HepG2 (cell line): ENCODE measurements around the gene EPS8. TPM values are rescaled to one million over a fixed set of nuclear protein-coding genes. Genes with fewer than 3 reads are reported as not detected.
A peak's percentile ranks its signal among the peaks of the same experiment; 100 is the strongest.

Experiments used
- BCL6 ChIP-seq: IDR thresholded peaks from 2 replicates; pipeline ENCODE4 v1.6.1; 2016; ENCODE audit warnings: missing genetic modification reagents, missing compliant biosample characterization
- ELF3 ChIP-seq: IDR thresholded peaks from 2 replicates; pipeline ENCODE4 v1.6.1; 2016; ENCODE audit warnings: missing genetic modification reagents, missing compliant biosample characterization
- FOXK2 ChIP-seq: fragments of 450-650 bp; IDR thresholded peaks from 2 replicates; pipeline ENCODE4 v1.6.1; 2016
- HIVEP1 ChIP-seq: sonication (generic); formaldehyde crosslinking; IDR thresholded peaks from 2 replicates; pipeline ENCODE4 v1.4.0; 2020; ENCODE audit warnings: mild to moderate bottlenecking, missing genetic modification reagents
- HMG20A ChIP-seq: IDR thresholded peaks from 2 replicates; pipeline ENCODE4 v1.6.1; 2016; ENCODE audit warnings: borderline replicate concordance
- MBD4 ChIP-seq: IDR thresholded peaks from 2 replicates; pipeline ENCODE4 v1.6.1; 2012; ENCODE audit warnings: low read length, inconsistent platforms, borderline replicate concordance
- PHF20 ChIP-seq: sonication (generic); formaldehyde crosslinking; IDR thresholded peaks from 2 replicates; pipeline ENCODE4 v1.5.0; 2020; ENCODE audit warnings: mild to moderate bottlenecking, missing genetic modification reagents
- RBM22 ChIP-seq: fragments of 200-400 bp; formaldehyde crosslinking; optimal IDR thresholded peaks from 2 replicates; pipeline ENCODE3; 2017; ENCODE audit warnings: mild to moderate bottlenecking, low read length, moderate library complexity
- RXRB ChIP-seq: IDR thresholded peaks from 2 replicates; pipeline ENCODE4 v1.6.1; 2016; ENCODE audit warnings: borderline replicate concordance, missing genetic modification reagents, missing compliant biosample characterization
- SIX1 ChIP-seq: sonication (generic); formaldehyde crosslinking; IDR thresholded peaks from 2 replicates; pipeline ENCODE4 v1.4.0; 2020; ENCODE audit warnings: missing genetic modification reagents, borderline replicate concordance
- SMARCE1 ChIP-seq: fragments of 450-650 bp; IDR thresholded peaks from 2 replicates; pipeline ENCODE4 v1.6.1; 2017; ENCODE audit warnings: borderline replicate concordance
- TOPORS ChIP-seq: sonication (generic); formaldehyde crosslinking; IDR thresholded peaks from 2 replicates; pipeline ENCODE4 v1.8.0; 2023; ENCODE audit warnings: mild to moderate bottlenecking, missing genetic modification reagents
- ZBTB1 ChIP-seq: sonication (generic); formaldehyde crosslinking; IDR thresholded peaks from 2 replicates; pipeline ENCODE4 v1.4.0; 2020; ENCODE audit warnings: missing genetic modification reagents, borderline replicate concordance
- ZFP82 ChIP-seq: sonication (generic); formaldehyde crosslinking; IDR thresholded peaks from 2 replicates; pipeline ENCODE4 v1.5.1; 2020; ENCODE audit warnings: mild to moderate bottlenecking, missing genetic modification reagents, borderline replicate concordance
- ZNF224 ChIP-seq: sonication (generic); formaldehyde crosslinking; IDR thresholded peaks from 2 replicates; pipeline ENCODE4 v1.5.0; 2020; ENCODE audit warnings: mild to moderate bottlenecking, missing genetic modification reagents
- ZNF260 ChIP-seq: sonication (generic); formaldehyde crosslinking; IDR thresholded peaks from 2 replicates; pipeline ENCODE4 v1.4.0; 2020; ENCODE audit warnings: missing genetic modification reagents, low read depth, mild to moderate bottlenecking, borderline replicate concordance
- ZNF329 ChIP-seq: sonication (generic); formaldehyde crosslinking; IDR thresholded peaks from 2 replicates; pipeline ENCODE4 v1.9.0; 2021; ENCODE audit warnings: low read depth, mild to moderate bottlenecking, missing genetic modification reagents
- ZNF615 ChIP-seq: sonication (generic); formaldehyde crosslinking; IDR thresholded peaks from 2 replicates; pipeline ENCODE4 v1.5.0; 2020; ENCODE audit warnings: mild to moderate bottlenecking, missing genetic modification reagents, borderline replicate concordance
- ZSCAN25 ChIP-seq: sonication (generic); formaldehyde crosslinking; IDR thresholded peaks from 2 replicates; pipeline ENCODE4 v1.8.0; 2022; ENCODE audit warnings: mild to moderate bottlenecking, missing genetic modification reagents
- polyA plus RNA-seq, 8 experiments: library from polyadenylated mRNA; depleted of rRNA in 3 of 8; stranded (reverse) in 7 of 8; unstranded in 1 of 8; fragments of >200 nt; fragmentation: Illumina TruSeq in 4 of 8; extraction: Trizol in 4 of 8; gene quantifications; 2 replicates each; pipeline versions ENCODE4 v1.2.1 to v1.2.3, GENCODE V29; 2011 to 2016; ENCODE audit warnings: low read depth in 4 of 8, missing spikeins in 1 of 8, mixed read lengths in 1 of 8; ENCODE audit not compliant: insufficient read depth in 1 of 8
- total RNA-seq, 5 experiments: library from RNA; depleted of rRNA; stranded (reverse); fragments of >200 nt; fragmentation: Illumina TruSeq; extraction: Trizol; gene quantifications; 2 replicates each; pipeline ENCODE4 v1.2.3, GENCODE V29; 2016; ENCODE audit warnings: low read depth in 1 of 5
- TF ChIP-seq, protein P1 (sequence below): sonication (generic); formaldehyde crosslinking; IDR thresholded peaks from 2 replicates; pipeline ENCODE4 v1.5.0; 2020; ENCODE audit warnings: missing genetic modification reagents
- TF ChIP-seq, protein P2 (sequence below): sonication (generic); formaldehyde crosslinking; conservative IDR thresholded peaks from 2 replicates; pipeline ENCODE4 v1.8.0; 2022; ENCODE audit warnings: low read depth, missing genetic modification reagents
- TF ChIP-seq, protein P3 (sequence below): sonication (generic); formaldehyde crosslinking; IDR thresholded peaks from 2 replicates; pipeline ENCODE4 v1.5.0; 2020; ENCODE audit warnings: mild to moderate bottlenecking, missing genetic modification reagents
- TF ChIP-seq, protein P4 (sequence below): IDR thresholded peaks from 2 replicates; pipeline ENCODE4 v1.6.1; 2016
- TF ChIP-seq, protein P5 (sequence below): IDR thresholded peaks from 2 replicates; pipeline ENCODE4 v1.6.1; 2018; ENCODE audit warnings: missing genetic modification reagents, mild to moderate bottlenecking, missing compliant biosample characterization

Gene EPS8
- total and polyA plus RNA-seq, 2 of the 13 experiments (the other 11 are each of a cell fraction or from before 2014, with no cell fraction given): 37.1 to 43.4 TPM

DNA sequence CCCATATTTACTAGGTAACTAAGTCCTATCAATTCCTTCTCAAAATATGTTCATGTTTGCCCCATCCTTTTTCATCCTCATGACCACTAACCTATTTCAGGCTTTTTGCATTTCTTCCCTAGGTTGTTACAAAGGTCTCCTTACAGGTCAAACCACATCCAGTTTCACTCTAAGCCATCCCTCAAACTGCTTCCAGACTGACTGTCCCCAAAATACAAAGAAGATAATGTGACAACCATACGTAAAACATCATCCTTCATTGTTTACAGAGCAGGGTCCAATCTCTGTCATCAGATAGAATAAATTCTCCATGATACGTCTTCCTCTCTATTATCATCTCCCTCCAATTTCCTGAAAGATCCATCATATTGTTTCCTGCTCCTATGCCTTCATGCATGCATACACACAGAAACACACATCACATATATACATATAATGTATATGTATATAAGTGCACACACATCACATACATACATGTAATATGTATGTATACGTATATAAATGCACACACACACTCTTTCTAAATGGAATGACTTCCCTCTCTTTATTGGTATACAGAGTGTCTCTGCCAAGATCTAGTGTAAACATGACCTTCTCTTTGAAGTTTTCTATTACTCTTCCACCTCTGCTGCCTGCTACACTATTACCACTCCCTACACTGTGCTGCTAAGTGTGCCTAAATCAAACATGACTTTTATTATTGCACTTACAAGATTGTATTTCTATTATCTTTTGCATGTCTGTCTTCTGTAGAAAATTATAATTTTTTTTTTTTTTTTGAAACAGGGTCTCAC, 30.7 kb upstream of the EPS8 start (continued):
- TF ChIP-seq ZNF260: no peak
- TF ChIP-seq SIX1 (CRISPR knock-in tag): 0 out of 2 replicates have a peak, but pooled peaks have one; percentile 15
- TF ChIP-seq, protein P1, sequence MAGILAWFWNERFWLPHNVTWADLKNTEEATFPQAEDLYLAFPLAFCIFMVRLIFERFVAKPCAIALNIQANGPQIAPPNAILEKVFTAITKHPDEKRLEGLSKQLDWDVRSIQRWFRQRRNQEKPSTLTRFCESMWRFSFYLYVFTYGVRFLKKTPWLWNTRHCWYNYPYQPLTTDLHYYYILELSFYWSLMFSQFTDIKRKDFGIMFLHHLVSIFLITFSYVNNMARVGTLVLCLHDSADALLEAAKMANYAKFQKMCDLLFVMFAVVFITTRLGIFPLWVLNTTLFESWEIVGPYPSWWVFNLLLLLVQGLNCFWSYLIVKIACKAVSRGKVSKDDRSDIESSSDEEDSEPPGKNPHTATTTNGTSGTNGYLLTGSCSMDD (CRISPR knock-in tag): no peak
- TF ChIP-seq, protein P2, sequence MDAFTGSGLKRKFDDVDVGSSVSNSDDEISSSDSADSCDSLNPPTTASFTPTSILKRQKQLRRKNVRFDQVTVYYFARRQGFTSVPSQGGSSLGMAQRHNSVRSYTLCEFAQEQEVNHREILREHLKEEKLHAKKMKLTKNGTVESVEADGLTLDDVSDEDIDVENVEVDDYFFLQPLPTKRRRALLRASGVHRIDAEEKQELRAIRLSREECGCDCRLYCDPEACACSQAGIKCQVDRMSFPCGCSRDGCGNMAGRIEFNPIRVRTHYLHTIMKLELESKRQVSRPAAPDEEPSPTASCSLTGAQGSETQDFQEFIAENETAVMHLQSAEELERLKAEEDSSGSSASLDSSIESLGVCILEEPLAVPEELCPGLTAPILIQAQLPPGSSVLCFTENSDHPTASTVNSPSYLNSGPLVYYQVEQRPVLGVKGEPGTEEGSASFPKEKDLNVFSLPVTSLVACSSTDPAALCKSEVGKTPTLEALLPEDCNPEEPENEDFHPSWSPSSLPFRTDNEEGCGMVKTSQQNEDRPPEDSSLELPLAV (CRISPR knock-in tag): no peak
- no peak for TF ChIP-seq MBD4
- TF ChIP-seq, protein P3, sequence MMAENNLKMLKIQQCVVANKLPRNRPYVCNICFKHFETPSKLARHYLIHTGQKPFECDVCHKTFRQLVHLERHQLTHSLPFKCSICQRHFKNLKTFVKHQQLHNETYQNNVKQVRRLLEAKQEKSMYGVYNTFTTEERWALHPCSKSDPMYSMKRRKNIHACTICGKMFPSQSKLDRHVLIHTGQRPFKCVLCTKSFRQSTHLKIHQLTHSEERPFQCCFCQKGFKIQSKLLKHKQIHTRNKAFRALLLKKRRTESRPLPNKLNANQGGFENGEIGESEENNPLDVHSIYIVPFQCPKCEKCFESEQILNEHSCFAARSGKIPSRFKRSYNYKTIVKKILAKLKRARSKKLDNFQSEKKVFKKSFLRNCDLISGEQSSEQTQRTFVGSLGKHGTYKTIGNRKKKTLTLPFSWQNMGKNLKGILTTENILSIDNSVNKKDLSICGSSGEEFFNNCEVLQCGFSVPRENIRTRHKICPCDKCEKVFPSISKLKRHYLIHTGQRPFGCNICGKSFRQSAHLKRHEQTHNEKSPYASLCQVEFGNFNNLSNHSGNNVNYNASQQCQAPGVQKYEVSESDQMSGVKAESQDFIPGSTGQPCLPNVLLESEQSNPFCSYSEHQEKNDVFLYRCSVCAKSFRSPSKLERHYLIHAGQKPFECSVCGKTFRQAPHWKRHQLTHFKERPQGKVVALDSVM (CRISPR knock-in tag): no peak
- TF ChIP-seq ZNF329 (CRISPR knock-in tag): no peak
- peak; percentile 65; the same call in 1 of the 2 replicates for TF ChIP-seq RXRB
- TF ChIP-seq ZFP82 (CRISPR knock-in tag): no peak
- TF ChIP-seq ZBTB1 (CRISPR knock-in tag): no peak
- peak; percentile 80 for TF ChIP-seq ELF3
- TF ChIP-seq, protein P4, sequence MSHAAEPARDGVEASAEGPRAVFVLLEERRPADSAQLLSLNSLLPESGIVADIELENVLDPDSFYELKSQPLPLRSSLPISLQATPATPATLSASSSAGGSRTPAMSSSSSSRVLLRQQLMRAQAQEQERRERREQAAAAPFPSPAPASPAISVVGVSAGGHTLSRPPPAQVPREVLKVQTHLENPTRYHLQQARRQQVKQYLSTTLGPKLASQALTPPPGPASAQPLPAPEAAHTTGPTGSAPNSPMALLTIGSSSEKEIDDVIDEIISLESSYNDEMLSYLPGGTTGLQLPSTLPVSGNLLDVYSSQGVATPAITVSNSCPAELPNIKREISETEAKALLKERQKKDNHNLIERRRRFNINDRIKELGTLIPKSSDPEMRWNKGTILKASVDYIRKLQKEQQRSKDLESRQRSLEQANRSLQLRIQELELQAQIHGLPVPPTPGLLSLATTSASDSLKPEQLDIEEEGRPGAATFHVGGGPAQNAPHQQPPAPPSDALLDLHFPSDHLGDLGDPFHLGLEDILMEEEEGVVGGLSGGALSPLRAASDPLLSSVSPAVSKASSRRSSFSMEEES (CRISPR knock-in tag): 0 out of 2 replicates have a peak, but pooled peaks have one; percentile 50
- TF ChIP-seq ZNF224 (CRISPR knock-in tag): no peak
- TF ChIP-seq TOPORS (CRISPR knock-in tag): no peak
- TF ChIP-seq HMG20A (CRISPR knock-in tag): peak; percentile 96
- no peak for TF ChIP-seq FOXK2
- TF ChIP-seq BCL6 (CRISPR knock-in tag): peak; percentile 89
- no peak for TF ChIP-seq SMARCE1
- no peak for TF ChIP-seq PHF20 (CRISPR knock-in tag)
- TF ChIP-seq ZNF615 (CRISPR knock-in tag): no peak
- TF ChIP-seq, protein P5, sequence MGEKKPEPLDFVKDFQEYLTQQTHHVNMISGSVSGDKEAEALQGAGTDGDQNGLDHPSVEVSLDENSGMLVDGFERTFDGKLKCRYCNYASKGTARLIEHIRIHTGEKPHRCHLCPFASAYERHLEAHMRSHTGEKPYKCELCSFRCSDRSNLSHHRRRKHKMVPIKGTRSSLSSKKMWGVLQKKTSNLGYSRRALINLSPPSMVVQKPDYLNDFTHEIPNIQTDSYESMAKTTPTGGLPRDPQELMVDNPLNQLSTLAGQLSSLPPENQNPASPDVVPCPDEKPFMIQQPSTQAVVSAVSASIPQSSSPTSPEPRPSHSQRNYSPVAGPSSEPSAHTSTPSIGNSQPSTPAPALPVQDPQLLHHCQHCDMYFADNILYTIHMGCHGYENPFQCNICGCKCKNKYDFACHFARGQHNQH: no peak
- TF ChIP-seq ZSCAN25 (CRISPR knock-in tag): no peak
- TF ChIP-seq HIVEP1: no peak
- no peak for TF ChIP-seq RBM22
